ENCODE measurements around the gene TRIM33.

The TRIM33 gene

DNA sequence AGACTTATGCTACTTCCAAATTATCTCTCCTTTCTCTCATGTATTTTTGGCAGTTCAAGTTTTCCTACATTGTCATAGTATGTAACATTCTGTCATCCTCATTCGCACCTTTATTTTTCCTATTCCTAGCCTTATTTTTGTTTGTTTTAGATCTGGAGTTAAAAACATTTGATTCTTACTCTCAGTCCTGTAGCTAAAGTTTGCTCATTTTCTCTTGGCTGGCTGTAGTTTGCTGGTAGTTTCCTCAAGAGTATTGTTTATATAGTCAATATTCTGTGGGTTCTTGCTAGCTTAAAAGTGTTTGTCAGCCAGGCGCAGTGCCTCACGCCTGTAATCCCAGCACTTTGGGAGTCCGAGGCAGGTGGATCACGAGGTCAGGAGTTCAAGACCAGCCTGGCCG, 29.8 kb upstream of the TRIM33 start:
- Histone ChIP-seq H3K27ac (no peak overlapping the region), H3K36me3 (no peaks in the 10 kb centered on the region), H3K4me3 (ENCODE audit: low read depth in 1 of 2, low read length in 1 of 2) (no peak overlapping the region), H3K27me3 (peaks cover 6% of the 10 kb centered on the region), H3K4me1 (ENCODE audit: control insufficient read depth in 1 of 2, insufficient read depth in 1 of 2, low read depth in 1 of 2, low read length in 1 of 2) (no peaks in the 10 kb centered on the region), H3K9me3 (no peaks in the 10 kb centered on the region)
- TF ChIP-seq CTCF (IDR thresholded peaks at IDR 0.05): no peak

DNA sequence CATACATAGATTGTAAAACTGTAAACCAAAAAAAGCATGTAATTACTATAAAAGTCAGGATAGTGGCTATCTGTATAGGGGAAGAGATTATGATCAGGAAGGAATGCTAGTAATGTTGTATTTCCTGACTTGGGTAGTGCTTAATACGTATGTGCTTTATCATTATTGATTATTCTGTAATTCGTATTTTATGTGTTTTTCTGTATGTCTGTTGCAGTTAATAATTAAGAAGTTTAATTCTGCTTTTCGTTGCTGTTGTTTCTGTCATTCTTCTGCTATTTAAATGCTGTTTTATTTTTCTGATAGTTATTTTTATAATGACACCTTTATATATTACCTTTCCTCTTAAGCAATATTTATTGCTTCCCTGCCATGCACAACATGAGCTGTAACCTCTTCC, 29.3 kb upstream of the TRIM33 start:
- no peaks in the 10 kb centered on the region for H3K36me3 ChIP-seq
- H3K27ac ChIP-seq: no peak overlapping the region
- H3K27me3 ChIP-seq: peaks cover 6% of the 10 kb centered on the region
- no peaks in the 10 kb centered on the region for H3K4me1 ChIP-seq (ENCODE audit: control insufficient read depth in 1 of 2, insufficient read depth in 1 of 2, low read depth in 1 of 2, low read length in 1 of 2)
- no peak for TF ChIP-seq CTCF (IDR thresholded peaks at IDR 0.05)
- H3K4me3 ChIP-seq (ENCODE audit: low read depth in 1 of 2, low read length in 1 of 2): no peak overlapping the region
- H3K9me3 ChIP-seq: no peaks in the 10 kb centered on the region

DNA sequence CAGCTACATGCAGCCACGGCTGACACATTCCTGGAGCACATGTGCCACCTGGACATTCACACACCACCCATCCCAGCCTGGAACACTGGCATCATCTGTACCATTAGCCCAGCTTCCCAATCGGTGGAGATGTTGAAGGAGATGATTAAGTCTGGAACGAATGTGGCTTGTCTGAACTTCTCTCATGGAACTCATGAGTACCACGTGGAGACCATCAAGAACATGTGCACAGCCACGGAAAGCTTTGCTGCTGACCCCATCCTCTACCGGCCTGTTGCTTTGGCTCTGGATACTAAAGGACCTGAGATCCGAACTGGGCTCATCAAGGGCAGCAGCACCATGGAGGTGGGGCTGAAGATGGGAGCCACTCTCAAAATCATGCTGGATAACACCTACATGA, 25.0 kb upstream of the TRIM33 start:
- no peak for TF ChIP-seq CTCF (IDR thresholded peaks at IDR 0.05)
- Histone ChIP-seq H3K27me3 (no peaks in the 10 kb centered on the region), H3K9me3 (no peaks in the 10 kb centered on the region), H3K4me3 (ENCODE audit: low read depth in 1 of 2, low read length in 1 of 2) (no peak overlapping the region), H3K36me3 (no peaks in the 10 kb centered on the region), H3K4me1 (ENCODE audit: control insufficient read depth in 1 of 2, insufficient read depth in 1 of 2, low read depth in 1 of 2, low read length in 1 of 2) (no peaks in the 10 kb centered on the region), H3K27ac (no peak overlapping the region)

DNA sequence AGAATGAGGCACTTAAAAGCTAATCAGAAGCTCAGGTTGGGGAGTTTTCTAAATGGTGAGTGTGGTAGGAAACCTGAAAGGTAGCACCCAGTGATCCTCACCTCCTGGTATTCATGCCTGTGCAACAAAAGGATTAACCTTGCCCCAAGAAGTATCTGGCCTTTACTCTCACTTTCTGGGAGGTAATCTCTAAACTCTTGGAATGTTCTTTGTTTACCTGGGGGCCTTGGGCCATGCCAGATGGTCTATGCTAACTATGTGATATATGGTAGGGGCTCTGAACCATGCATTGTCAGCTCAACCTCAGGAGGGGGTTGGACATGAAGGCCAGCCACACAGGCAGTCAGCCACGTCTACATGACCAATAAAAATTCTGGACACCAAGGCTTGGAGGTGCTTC, 24.4 kb upstream of the TRIM33 start:
- no peaks in the 10 kb centered on the region for H3K36me3 ChIP-seq
- no peaks in the 10 kb centered on the region for H3K4me1 ChIP-seq (ENCODE audit: control insufficient read depth in 1 of 2, insufficient read depth in 1 of 2, low read depth in 1 of 2, low read length in 1 of 2)
- TF ChIP-seq CTCF (IDR thresholded peaks at IDR 0.05): no peak
- H3K27me3 ChIP-seq: no peaks in the 10 kb centered on the region
- H3K4me3 ChIP-seq (ENCODE audit: low read depth in 1 of 2, low read length in 1 of 2): no peak overlapping the region
- H3K27ac ChIP-seq: no peak overlapping the region
- H3K9me3 ChIP-seq: no peaks in the 10 kb centered on the region

DNA sequence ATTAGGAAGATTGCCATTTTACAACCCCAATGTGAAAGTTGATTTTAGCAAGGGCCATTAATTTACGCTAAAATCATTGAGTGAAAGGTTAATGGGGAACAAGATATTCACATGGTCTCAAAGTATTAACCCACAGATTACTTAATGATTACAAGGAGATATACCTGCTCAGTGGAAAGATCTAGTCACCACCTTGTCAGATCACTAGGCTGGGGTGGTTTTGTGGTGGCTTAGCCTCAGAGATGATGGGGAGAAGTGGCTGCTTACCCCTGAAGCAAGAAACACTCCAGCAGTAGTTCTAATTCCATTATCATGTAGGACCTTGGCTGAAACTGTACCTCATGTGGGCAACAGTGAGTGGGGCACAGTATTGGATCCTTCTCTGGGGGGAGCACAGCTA, 20.1 kb upstream of the TRIM33 start:
- H3K4me3 ChIP-seq (ENCODE audit: low read depth in 1 of 2, low read length in 1 of 2): no peak overlapping the region
- no peaks in the 10 kb centered on the region for H3K27me3 ChIP-seq
- no peak for TF ChIP-seq CTCF (IDR thresholded peaks at IDR 0.05)
- H3K27ac ChIP-seq: no peak overlapping the region
- H3K9me3 ChIP-seq: no peaks in the 10 kb centered on the region
- no peaks in the 10 kb centered on the region for H3K36me3 ChIP-seq
- H3K4me1 ChIP-seq (ENCODE audit: control insufficient read depth in 1 of 2, insufficient read depth in 1 of 2, low read depth in 1 of 2, low read length in 1 of 2): no peaks in the 10 kb centered on the region

DNA sequence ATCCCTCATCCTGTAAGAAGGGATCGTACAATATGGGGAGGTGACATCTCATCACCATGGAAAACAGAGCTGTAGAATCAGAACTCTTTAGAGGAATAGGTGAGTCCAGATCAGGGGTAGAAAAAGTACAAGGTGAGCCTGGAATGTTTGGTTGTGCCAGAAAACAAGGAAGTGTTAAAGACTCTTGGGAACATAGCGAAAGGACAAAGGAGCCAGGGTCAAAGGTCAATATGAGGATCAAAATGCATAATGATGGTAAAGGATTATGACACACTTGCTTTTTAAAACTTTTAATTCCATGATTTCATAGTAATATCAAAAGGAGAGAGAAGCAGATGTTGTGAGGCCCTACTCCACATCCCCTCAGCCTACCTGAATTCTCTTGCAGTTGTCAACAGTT, 19.2 kb upstream of the TRIM33 start:
- Histone ChIP-seq H3K27me3 (no peaks in the 10 kb centered on the region), H3K4me3 (ENCODE audit: low read depth in 1 of 2, low read length in 1 of 2) (no peak overlapping the region), H3K36me3 (no peaks in the 10 kb centered on the region), H3K27ac (no peak overlapping the region), H3K9me3 (no peaks in the 10 kb centered on the region), H3K4me1 (ENCODE audit: control insufficient read depth in 1 of 2, insufficient read depth in 1 of 2, low read depth in 1 of 2, low read length in 1 of 2) (no peaks in the 10 kb centered on the region)
- no peak for TF ChIP-seq CTCF (IDR thresholded peaks at IDR 0.05)

Data from neutrophil (primary cell).